B cell (primary cell): ENCODE data around the gene TBCC. TPM values are rescaled to one million over a fixed set of nuclear protein-coding genes. Genes with fewer than 3 reads are reported as not detected.

ENCODE experiments used
- ATAC-seq: fragments of 200-7000 bp; cut with Tn5 transposase; one replicate; pipeline ENCODE4 v1.10.0; 2021; ENCODE audit warnings: low read depth, mild to moderate bottlenecking, moderate number of reproducible peaks, moderate library complexity
- CTCF ChIA-PET: fragments of 350-600 bp; sonication (Branson Sonifier 250); formaldehyde crosslinking; loops from one replicate; lab custom pipeline; 2021; ENCODE audit warnings: antibody characterized with exemption, inconsistent platforms; lab: Charles Lee
- POLR2A ChIA-PET: fragments of 350-600 bp; sonication (Branson Sonifier 250); formaldehyde crosslinking; loops from one replicate; lab custom pipeline; 2021; ENCODE audit warnings: antibody characterized with exemption; lab: Charles Lee
- DNase-seq: peaks from one replicate; pipeline ENCODE4 v3.0.0; 2013
- H2AFZ ChIP-seq: 2 replicates; pipeline ENCODE4 v1.6.1; 2012; ENCODE audit warnings: mild to moderate bottlenecking, low read depth, low read length; ENCODE audit not compliant: insufficient read depth, poor library complexity, severe bottlenecking
- H3K27ac ChIP-seq, 2 donors: 1 replicate in 1 of 2; 2 replicates in 1 of 2; pipeline ENCODE4 v1.5.1; 2012 to 2013; ENCODE audit warnings: low read length in 2 of 2, mild to moderate bottlenecking in 2 of 2, moderate library complexity in 1 of 2
- H3K27me3 ChIP-seq, 4 experiments: fragments of 200-600 bp in 1 of 4; sonication (generic) in 1 of 4; replicated peaks in 1 of 4; 1 replicate in 2 of 4; 2 replicates in 2 of 4; pipeline versions ENCODE4 v1.6.1 to v1.7.0; 2013 to 2016; ENCODE audit warnings: low read length in 3 of 4, mild to moderate bottlenecking in 2 of 4, mixed read lengths in 1 of 4, moderate library complexity in 1 of 4; ENCODE audit not compliant: insufficient read depth in 4 of 4, control insufficient read depth in 3 of 4; ENCODE audit errors: control extremely low read depth in 1 of 4
- H3K36me3 ChIP-seq, 2 experiments: replicated peaks in 1 of 2; 1 replicate in 1 of 2; 2 replicates in 1 of 2; pipeline versions ENCODE4 v1.6.1 to v1.7.1; 2013; ENCODE audit warnings: low read length in 1 of 2; ENCODE audit not compliant: insufficient read depth in 2 of 2, control insufficient read depth in 1 of 2; ENCODE audit errors: control extremely low read depth in 1 of 2, extremely low read depth in 1 of 2
- H3K4me1 ChIP-seq, 2 donors: fragments of 200-600 bp in 1 of 2; sonication (generic) in 1 of 2; 1 replicate in 1 of 2; 2 replicates in 1 of 2; pipeline versions ENCODE4 v1.5.1 to v1.6.1; 2013 to 2017; ENCODE audit warnings: low read length in 2 of 2; ENCODE audit not compliant: control insufficient read depth in 2 of 2, insufficient read depth in 2 of 2
- H3K4me2 ChIP-seq: replicated peaks from 2 replicates; pipeline ENCODE3; 2012; ENCODE audit warnings: mild to moderate bottlenecking, low read depth, low read length; ENCODE audit not compliant: poor library complexity, severe bottlenecking
- H3K4me3 ChIP-seq, 5 experiments: fragments of 200-600 bp in 1 of 5; sonication (generic) in 1 of 5; 1 replicate in 3 of 5; 2 replicates in 2 of 5; pipeline versions ENCODE4 v1.5.1 to v1.7.0; 2011 to 2016; ENCODE audit warnings: low read length in 4 of 5, mild to moderate bottlenecking in 4 of 5, low read depth in 2 of 5, control low read depth in 1 of 5, moderate library complexity in 1 of 5; ENCODE audit not compliant: insufficient read depth in 1 of 5; ENCODE audit errors: control extremely low read depth in 1 of 5, extremely low read depth in 1 of 5
- H3K79me2 ChIP-seq: fragments of 200-600 bp; sonication (generic); one replicate; pipeline ENCODE4 v1.6.0; 2016; ENCODE audit warnings: low read length; ENCODE audit not compliant: control insufficient read depth, insufficient read depth
- H3K9ac ChIP-seq: fragments of 200-600 bp; sonication (generic); 2 replicates; pipeline ENCODE4 v1.6.1; 2017; ENCODE audit warnings: mild to moderate bottlenecking, low read length, moderate library complexity
- H3K9me3 ChIP-seq, 3 donors: one replicate each; pipeline versions ENCODE4 v1.6.1 to v1.7.1; 2013; ENCODE audit warnings: low read length in 2 of 3; ENCODE audit not compliant: control insufficient read depth in 2 of 3, insufficient read depth in 1 of 3; ENCODE audit errors: control extremely low read depth in 1 of 3
- H4K20me1 ChIP-seq: 2 replicates; pipeline ENCODE4 v1.6.0; 2012; ENCODE audit warnings: mild to moderate bottlenecking, low read length; ENCODE audit not compliant: insufficient read depth, control insufficient read depth, poor library complexity, severe bottlenecking
- H3K27ac Mint-ChIP-seq: one replicate; pipeline ENCODE4 v1.8.0; 2021; ENCODE audit warnings: mixed read lengths
- H3K27me3 Mint-ChIP-seq: one replicate; pipeline ENCODE4 v1.8.0; 2021; ENCODE audit warnings: mixed read lengths
- H3K4me1 Mint-ChIP-seq: one replicate; pipeline ENCODE4 v1.8.0; 2021; ENCODE audit warnings: mixed read lengths
- H3K4me3 Mint-ChIP-seq: one replicate; pipeline ENCODE4 v1.8.0; 2021; ENCODE audit warnings: mixed read lengths
- H3K9me3 Mint-ChIP-seq: one replicate; pipeline ENCODE4 v1.8.0; 2022; ENCODE audit warnings: mixed read lengths; ENCODE audit not compliant: insufficient read depth
- EZH2 ChIP-seq: IDR thresholded peaks from 2 replicates; pipeline ENCODE4 v1.6.1; 2012; ENCODE audit warnings: borderline replicate concordance, low read depth, mild to moderate bottlenecking, moderate library complexity, low read length; ENCODE audit not compliant: insufficient read depth, poor library complexity, severe bottlenecking
- WGBS: methylation state at CpG from one replicate; pipeline ENCODE4 v1.1.5; 2013; ENCODE audit warnings: missing lambda C conversion rate; ENCODE audit not compliant: insufficient coverage; 5-methylcytosine and 5-hydroxymethylcytosine counted together
- intact Hi-C: fragments of 100-400 bp; cut with micrococcal nuclease; formaldehyde crosslinking; loops from one replicate; pipeline ENCODE4 v1.10.0; 2022
- polyA plus RNA-seq: library from polyadenylated mRNA; depleted of rRNA; stranded (reverse); fragments of >200 nt; gene quantifications from 2 replicates; pipeline ENCODE4 v1.2.3, GENCODE V29; 2012
- total RNA-seq, 2 donors: library from RNA; stranded (reverse); fragments of 120-200 nt in 1 of 2; gene quantifications; 1 replicate in 1 of 2; 2 replicates in 1 of 2; pipeline versions ENCODE4 v1.2.3 to v1.2.4, GENCODE V29; 2013 to 2022
- TF ChIP-seq, protein P1 (sequence below): fragments of 200-600 bp; IDR thresholded peaks from one replicate; pipeline ENCODE4 v1.8.0; 2022; ENCODE audit warnings: antibody characterized with exemption, mild to moderate bottlenecking

TBCC gene
- total and polyA plus RNA-seq, 2 donors (not counting 1 experiment from before 2014, with no cell fraction given) = 35.7 to 55.7 TPM

GRCh38 chr6:42781546-42781795, 35.6 kb upstream of the TBCC start:
- WGBS = no CpG with 5 or more reads among the region's 4 CpGs
- no peaks in the 10 kb centered on the region for H3K27me3 Mint-ChIP-seq
- peak overlapping the region; percentile 80 for H3K4me2 ChIP-seq
- peak overlapping the region; percentile 71 to 100 for H3K27ac ChIP-seq
- ChIA-PET POLR2A (interaction anchor here (0.6 to 8.9 kb wide), 11 partner anchors 11 to 1319 kb away, joined by 3 to 426 read pairs (median 15); partner anchors contain the start of genes CNPY3, RPL7L1 and TBCC), CTCF (interaction anchor here (1.0 to 4.5 kb wide), 6 partner anchors 10 to 1466 kb away, joined by 3 to 29 read pairs (median 11); partner anchors contain the start of genes HSP90AB1, RPL7L1 and TBCC)
- H3K9me3 Mint-ChIP-seq = peaks cover 2% of the 10 kb centered on the region
- H3K9me3 ChIP-seq = no peaks in the 10 kb centered on the region
- H2AFZ ChIP-seq = no peak overlapping the region
- peak overlapping the region; percentile 100 for H3K27ac Mint-ChIP-seq
- peaks cover 54% of the 10 kb centered on the region for H3K4me1 Mint-ChIP-seq
- peaks cover 54 to 58% of the 10 kb centered on the region in 2 donors for H3K4me1 ChIP-seq
- H4K20me1 ChIP-seq = no peaks in the 10 kb centered on the region
- peak; percentile 50 for DNase-seq
- intact Hi-C loops = loop anchor here (10.0 kb wide), 1 partner anchor 217 kb away; the partner anchor contains the start of gene UBR2
- no peak for TF ChIP-seq EZH2
- TF ChIP-seq, protein P1, sequence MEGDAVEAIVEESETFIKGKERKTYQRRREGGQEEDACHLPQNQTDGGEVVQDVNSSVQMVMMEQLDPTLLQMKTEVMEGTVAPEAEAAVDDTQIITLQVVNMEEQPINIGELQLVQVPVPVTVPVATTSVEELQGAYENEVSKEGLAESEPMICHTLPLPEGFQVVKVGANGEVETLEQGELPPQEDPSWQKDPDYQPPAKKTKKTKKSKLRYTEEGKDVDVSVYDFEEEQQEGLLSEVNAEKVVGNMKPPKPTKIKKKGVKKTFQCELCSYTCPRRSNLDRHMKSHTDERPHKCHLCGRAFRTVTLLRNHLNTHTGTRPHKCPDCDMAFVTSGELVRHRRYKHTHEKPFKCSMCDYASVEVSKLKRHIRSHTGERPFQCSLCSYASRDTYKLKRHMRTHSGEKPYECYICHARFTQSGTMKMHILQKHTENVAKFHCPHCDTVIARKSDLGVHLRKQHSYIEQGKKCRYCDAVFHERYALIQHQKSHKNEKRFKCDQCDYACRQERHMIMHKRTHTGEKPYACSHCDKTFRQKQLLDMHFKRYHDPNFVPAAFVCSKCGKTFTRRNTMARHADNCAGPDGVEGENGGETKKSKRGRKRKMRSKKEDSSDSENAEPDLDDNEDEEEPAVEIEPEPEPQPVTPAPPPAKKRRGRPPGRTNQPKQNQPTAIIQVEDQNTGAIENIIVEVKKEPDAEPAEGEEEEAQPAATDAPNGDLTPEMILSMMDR = no peak
- peak overlapping the region; percentile 93 for H3K4me3 Mint-ChIP-seq
- H3K27me3 ChIP-seq = no peaks in the 10 kb centered on the region
- peak overlapping the region; percentile 28 to 98 (median 60) for H3K4me3 ChIP-seq
- H3K36me3 ChIP-seq = no peaks in the 10 kb centered on the region
- H3K9ac ChIP-seq = peak overlapping the region; percentile 98
- peaks cover 55% of the 10 kb centered on the region for H3K79me2 ChIP-seq
- ATAC-seq = no peak

DNA sequence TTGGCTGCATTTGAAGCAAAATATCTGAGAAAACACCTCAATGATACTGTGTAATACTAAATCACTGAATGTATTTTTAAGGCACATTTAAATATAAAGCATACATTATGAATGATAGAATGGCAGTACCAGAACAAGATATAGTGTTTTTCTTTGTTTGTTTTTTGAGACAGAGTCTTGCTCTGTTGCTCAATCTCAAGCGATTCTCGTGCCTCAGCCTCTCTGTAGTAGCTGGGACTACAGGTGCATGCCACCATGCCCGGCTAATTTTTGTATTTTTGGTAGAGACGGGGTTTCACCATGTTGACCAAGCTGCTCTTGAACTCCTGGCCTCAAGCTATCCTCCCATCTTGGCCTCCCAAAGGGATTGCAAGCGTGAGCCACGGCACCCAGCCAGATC, 33.6 kb upstream of the TBCC start:
- intact Hi-C loops = loop anchor here (5.0 kb wide), 1 partner anchor 38 kb away; no protein-coding TSS in a partner anchor
- peak overlapping the region; percentile 27 for H3K4me2 ChIP-seq

More for the DNA sequence above, 33.6 kb upstream of the TBCC start:
- Histone ChIP-seq H3K4me3 (no peak overlapping the region), H2AFZ (no peak overlapping the region), H3K4me1 (peaks cover 50 to 53% of the 10 kb centered on the region in 2 donors), H3K79me2 (peaks cover 36% of the 10 kb centered on the region), H3K27me3 (no peaks in the 10 kb centered on the region), H3K36me3 (no peaks in the 10 kb centered on the region), H3K9ac (no peak overlapping the region), H3K27ac (peak overlapping the region in 1 of 2 donors; percentile 48), H3K9me3 (no peaks in the 10 kb centered on the region), H4K20me1 (no peaks in the 10 kb centered on the region)
- peak overlapping the region; percentile 88 for H3K27ac Mint-ChIP-seq
- POLR2A ChIA-PET = interaction anchor here (3.3 to 8.9 kb wide), 2 partner anchors 9 to 32 kb away, joined by 61 to 198 read pairs; partner anchors contain the start of gene TBCC
- no peaks in the 10 kb centered on the region for H3K27me3 Mint-ChIP-seq
- H3K4me3 Mint-ChIP-seq = peak overlapping the region; percentile 34
- CTCF ChIA-PET = interaction anchor here (0.8 to 1.3 kb wide), 2 partner anchors 9 to 53 kb away, joined by 3 to 5 read pairs; no protein-coding TSS in a partner anchor
- DNase-seq (no peak), ATAC-seq (no peak)
- peaks cover 56% of the 10 kb centered on the region for H3K4me1 Mint-ChIP-seq
- WGBS = 45% methylated on average over 5 of the region's 6 CpGs
- H3K9me3 Mint-ChIP-seq = peaks cover 2% of the 10 kb centered on the region
- TF ChIP-seq, protein P1 = no peak
- TF ChIP-seq EZH2 = no peak
